HepG2 (cell line): ENCODE measurements around the gene C20orf96. TPM values are rescaled to one million over a fixed set of nuclear protein-coding genes. Genes with fewer than 3 reads are reported as not detected.

Experiments used
- CBX5 ChIP-seq: sonication (generic); formaldehyde crosslinking; IDR thresholded peaks from 2 replicates; pipeline ENCODE4 v1.4.0; 2020; ENCODE audit warnings: missing genetic modification reagents, borderline replicate concordance
- CCDC6 ChIP-seq: sonication (generic); formaldehyde crosslinking; IDR thresholded peaks from 2 replicates; pipeline ENCODE4 v1.8.1; 2022; ENCODE audit warnings: mild to moderate bottlenecking, missing genetic modification reagents, moderate library complexity
- JARID2 ChIP-seq: sonication (generic); formaldehyde crosslinking; IDR thresholded peaks from 2 replicates; pipeline ENCODE4 v1.8.1; 2023; ENCODE audit warnings: missing genetic modification reagents, inconsistent platforms; ENCODE audit not compliant: insufficient replicate concordance
- MATR3 ChIP-seq: sonication (generic); formaldehyde crosslinking; IDR thresholded peaks from 2 replicates; pipeline ENCODE4 v1.4.0; 2020; ENCODE audit warnings: missing genetic modification reagents
- MYNN ChIP-seq: sonication (generic); formaldehyde crosslinking; IDR thresholded peaks from 2 replicates; pipeline ENCODE4 v1.4.0; 2020; ENCODE audit warnings: mild to moderate bottlenecking, low read depth, missing genetic modification reagents
- RCOR2 ChIP-seq: IDR thresholded peaks from 2 replicates; pipeline ENCODE4 v1.6.1; 2016; ENCODE audit warnings: missing biosample characterization, missing genetic modification reagents
- ZNF552 ChIP-seq: sonication (generic); formaldehyde crosslinking; IDR thresholded peaks from 2 replicates; pipeline ENCODE4 v1.9.0; 2022; ENCODE audit warnings: missing genetic modification reagents, mild to moderate bottlenecking, borderline replicate concordance
- ZNF878 ChIP-seq: sonication (generic); formaldehyde crosslinking; IDR thresholded peaks from 2 replicates; pipeline ENCODE4 v1.8.1; 2023; ENCODE audit warnings: mild to moderate bottlenecking, missing genetic modification reagents, moderate library complexity
- polyA plus RNA-seq, 8 experiments: library from polyadenylated mRNA; depleted of rRNA in 3 of 8; stranded (reverse) in 7 of 8; unstranded in 1 of 8; fragments of >200 nt; fragmentation: Illumina TruSeq in 4 of 8; extraction: Trizol in 4 of 8; gene quantifications; 2 replicates each; pipeline versions ENCODE4 v1.2.1 to v1.2.3, GENCODE V29; 2011 to 2016; ENCODE audit warnings: low read depth in 4 of 8, missing spikeins in 1 of 8, mixed read lengths in 1 of 8; ENCODE audit not compliant: insufficient read depth in 1 of 8
- total RNA-seq, 5 experiments: library from RNA; depleted of rRNA; stranded (reverse); fragments of >200 nt; fragmentation: Illumina TruSeq; extraction: Trizol; gene quantifications; 2 replicates each; pipeline ENCODE4 v1.2.3, GENCODE V29; 2016; ENCODE audit warnings: low read depth in 1 of 5
- TF ChIP-seq, protein P1 (sequence below): sonication (generic); formaldehyde crosslinking; IDR thresholded peaks from 2 replicates; pipeline ENCODE4 v1.4.0; 2020; ENCODE audit warnings: mild to moderate bottlenecking, missing genetic modification reagents, borderline replicate concordance
- TF ChIP-seq, protein P2 (sequence below): sonication (generic); formaldehyde crosslinking; IDR thresholded peaks from 2 replicates; pipeline ENCODE4 v1.4.0; 2020; ENCODE audit warnings: missing genetic modification reagents, borderline replicate concordance
- TF ChIP-seq, protein P3 (sequence below): sonication (generic); formaldehyde crosslinking; IDR thresholded peaks from 2 replicates; pipeline ENCODE4 v1.5.1; 2020; ENCODE audit warnings: mild to moderate bottlenecking, missing genetic modification reagents
- TF ChIP-seq, protein P4 (sequence below): sonication (generic); formaldehyde crosslinking; IDR thresholded peaks from 2 replicates; pipeline ENCODE4 v1.5.0; 2020; ENCODE audit warnings: missing genetic modification reagents
- TF ChIP-seq, protein P5 (sequence below): sonication (generic); formaldehyde crosslinking; IDR thresholded peaks from 2 replicates; pipeline ENCODE4 v1.5.0; 2020; ENCODE audit warnings: mild to moderate bottlenecking, missing genetic modification reagents

The C20orf96 gene
- total and polyA plus RNA-seq, 2 of the 13 experiments (the other 11 are each of a cell fraction or from before 2014, with no cell fraction given): 3.8 to 20.6 TPM

DNA sequence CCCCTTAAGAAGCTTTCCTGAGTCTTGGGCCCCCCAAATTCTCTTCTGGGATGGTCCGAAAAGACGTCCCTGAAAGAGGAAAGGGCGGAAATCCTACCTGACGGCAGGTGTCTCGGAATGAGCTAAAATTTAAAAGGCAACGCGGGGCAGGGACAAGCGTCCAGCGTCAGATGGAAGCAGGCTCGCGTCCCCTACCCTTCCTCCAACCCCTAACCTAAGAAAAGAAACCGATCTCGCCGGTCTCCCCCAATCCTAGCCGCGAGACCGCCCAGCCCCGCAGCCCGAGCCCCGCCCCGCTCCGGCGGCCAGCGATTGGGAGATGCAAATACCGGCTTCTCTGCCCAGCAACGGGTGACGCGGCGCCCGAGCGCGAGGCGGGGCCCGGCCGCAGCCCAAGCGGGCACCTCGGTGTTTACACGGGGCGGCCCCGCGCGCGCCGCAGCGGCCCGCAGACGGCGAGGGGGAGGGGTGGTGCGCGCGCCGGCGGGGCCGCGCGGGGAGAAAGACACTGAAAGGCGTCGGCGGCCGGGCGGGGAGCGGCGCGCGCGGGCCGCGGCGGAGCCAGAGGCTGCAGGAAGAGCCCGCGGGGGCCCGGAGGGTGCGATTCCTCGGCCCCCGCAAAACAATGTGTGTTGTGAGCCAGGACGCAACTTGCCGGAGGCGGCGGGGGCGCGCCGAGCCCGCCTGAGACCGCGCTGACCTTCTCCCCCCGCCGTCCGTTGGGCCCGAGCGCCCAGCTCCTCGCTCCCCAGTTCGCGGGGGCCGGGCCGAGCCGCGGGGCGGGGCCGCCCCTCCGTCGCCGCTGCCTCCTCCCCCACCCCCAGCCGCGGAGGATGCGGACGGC, 34.7 kb upstream of the C20orf96 start, which contains the start of gene SOX12 (continued):
- TF ChIP-seq, protein P1, sequence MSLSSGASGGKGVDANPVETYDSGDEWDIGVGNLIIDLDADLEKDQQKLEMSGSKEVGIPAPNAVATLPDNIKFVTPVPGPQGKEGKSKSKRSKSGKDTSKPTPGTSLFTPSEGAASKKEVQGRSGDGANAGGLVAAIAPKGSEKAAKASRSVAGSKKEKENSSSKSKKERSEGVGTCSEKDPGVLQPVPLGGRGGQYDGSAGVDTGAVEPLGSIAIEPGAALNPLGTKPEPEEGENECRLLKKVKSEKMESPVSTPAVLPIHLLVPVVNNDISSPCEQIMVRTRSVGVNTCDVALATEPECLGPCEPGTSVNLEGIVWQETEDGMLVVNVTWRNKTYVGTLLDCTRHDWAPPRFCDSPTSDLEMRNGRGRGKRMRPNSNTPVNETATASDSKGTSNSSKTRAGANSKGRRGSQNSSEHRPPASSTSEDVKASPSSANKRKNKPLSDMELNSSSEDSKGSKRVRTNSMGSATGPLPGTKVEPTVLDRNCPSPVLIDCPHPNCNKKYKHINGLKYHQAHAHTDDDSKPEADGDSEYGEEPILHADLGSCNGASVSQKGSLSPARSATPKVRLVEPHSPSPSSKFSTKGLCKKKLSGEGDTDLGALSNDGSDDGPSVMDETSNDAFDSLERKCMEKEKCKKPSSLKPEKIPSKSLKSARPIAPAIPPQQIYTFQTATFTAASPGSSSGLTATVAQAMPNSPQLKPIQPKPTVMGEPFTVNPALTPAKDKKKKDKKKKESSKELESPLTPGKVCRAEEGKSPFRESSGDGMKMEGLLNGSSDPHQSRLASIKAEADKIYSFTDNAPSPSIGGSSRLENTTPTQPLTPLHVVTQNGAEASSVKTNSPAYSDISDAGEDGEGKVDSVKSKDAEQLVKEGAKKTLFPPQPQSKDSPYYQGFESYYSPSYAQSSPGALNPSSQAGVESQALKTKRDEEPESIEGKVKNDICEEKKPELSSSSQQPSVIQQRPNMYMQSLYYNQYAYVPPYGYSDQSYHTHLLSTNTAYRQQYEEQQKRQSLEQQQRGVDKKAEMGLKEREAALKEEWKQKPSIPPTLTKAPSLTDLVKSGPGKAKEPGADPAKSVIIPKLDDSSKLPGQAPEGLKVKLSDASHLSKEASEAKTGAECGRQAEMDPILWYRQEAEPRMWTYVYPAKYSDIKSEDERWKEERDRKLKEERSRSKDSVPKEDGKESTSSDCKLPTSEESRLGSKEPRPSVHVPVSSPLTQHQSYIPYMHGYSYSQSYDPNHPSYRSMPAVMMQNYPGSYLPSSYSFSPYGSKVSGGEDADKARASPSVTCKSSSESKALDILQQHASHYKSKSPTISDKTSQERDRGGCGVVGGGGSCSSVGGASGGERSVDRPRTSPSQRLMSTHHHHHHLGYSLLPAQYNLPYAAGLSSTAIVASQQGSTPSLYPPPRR (CRISPR knock-in tag): 0 out of 2 replicates have a peak, but pooled peaks have one; percentile 62
- TF ChIP-seq, protein P2, sequence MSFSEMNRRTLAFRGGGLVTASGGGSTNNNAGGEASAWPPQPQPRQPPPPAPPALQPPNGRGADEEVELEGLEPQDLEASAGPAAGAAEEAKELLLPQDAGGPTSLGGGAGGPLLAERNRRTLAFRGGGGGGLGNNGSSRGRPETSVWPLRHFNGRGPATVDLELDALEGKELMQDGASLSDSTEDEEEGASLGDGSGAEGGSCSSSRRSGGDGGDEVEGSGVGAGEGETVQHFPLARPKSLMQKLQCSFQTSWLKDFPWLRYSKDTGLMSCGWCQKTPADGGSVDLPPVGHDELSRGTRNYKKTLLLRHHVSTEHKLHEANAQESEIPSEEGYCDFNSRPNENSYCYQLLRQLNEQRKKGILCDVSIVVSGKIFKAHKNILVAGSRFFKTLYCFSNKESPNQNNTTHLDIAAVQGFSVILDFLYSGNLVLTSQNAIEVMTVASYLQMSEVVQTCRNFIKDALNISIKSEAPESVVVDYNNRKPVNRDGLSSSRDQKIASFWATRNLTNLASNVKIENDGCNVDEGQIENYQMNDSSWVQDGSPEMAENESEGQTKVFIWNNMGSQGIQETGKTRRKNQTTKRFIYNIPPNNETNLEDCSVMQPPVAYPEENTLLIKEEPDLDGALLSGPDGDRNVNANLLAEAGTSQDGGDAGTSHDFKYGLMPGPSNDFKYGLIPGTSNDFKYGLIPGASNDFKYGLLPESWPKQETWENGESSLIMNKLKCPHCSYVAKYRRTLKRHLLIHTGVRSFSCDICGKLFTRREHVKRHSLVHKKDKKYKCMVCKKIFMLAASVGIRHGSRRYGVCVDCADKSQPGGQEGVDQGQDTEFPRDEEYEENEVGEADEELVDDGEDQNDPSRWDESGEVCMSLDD: no peak; the same call in none of the 2 replicates
- TF ChIP-seq ZNF878: 0 out of 2 replicates have a peak, but pooled peaks have one; percentile 16
- TF ChIP-seq JARID2: no peak
- no peak for TF ChIP-seq RCOR2 (CRISPR knock-in tag)
- TF ChIP-seq, protein P3, sequence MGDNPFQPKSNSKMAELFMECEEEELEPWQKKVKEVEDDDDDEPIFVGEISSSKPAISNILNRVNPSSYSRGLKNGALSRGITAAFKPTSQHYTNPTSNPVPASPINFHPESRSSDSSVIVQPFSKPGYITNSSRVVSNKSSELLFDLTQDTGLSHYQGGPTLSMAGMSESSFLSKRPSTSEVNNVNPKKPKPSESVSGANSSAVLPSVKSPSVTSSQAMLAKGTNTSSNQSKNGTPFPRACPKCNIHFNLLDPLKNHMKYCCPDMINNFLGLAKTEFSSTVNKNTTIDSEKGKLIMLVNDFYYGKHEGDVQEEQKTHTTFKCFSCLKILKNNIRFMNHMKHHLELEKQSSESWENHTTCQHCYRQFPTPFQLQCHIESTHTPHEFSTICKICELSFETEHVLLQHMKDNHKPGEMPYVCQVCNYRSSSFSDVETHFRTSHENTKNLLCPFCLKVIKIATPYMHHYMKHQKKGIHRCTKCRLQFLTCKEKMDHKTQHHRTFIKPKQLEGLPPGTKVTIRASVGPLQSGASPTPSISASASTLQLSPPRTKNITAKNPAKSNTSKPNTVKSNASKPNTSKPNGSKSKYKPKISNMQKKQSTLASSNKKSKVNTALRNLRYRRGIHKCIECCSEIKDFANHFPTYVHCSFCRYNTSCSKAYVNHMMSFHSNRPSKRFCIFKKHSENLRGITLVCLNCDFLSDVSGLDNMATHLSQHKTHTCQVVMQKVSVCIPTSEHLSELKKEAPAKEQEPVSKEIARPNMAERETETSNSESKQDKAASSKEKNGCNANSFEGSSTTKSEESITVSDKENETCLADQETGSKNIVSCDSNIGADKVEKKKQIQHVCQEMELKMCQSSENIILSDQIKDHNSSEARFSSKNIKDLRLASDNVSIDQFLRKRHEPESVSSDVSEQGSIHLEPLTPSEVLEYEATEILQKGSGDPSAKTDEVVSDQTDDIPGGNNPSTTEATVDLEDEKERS (CRISPR knock-in tag): no peak
- TF ChIP-seq CCDC6 (CRISPR knock-in tag): peak; percentile 46; the same call in 1 of the 2 replicates
- TF ChIP-seq MATR3 (CRISPR knock-in tag): no peak
- TF ChIP-seq MYNN (CRISPR knock-in tag): no peak; the same call in 1 of the 2 replicates
- no peak; the same call in 1 of the 2 replicates for TF ChIP-seq ZNF552
- TF ChIP-seq, protein P4, sequence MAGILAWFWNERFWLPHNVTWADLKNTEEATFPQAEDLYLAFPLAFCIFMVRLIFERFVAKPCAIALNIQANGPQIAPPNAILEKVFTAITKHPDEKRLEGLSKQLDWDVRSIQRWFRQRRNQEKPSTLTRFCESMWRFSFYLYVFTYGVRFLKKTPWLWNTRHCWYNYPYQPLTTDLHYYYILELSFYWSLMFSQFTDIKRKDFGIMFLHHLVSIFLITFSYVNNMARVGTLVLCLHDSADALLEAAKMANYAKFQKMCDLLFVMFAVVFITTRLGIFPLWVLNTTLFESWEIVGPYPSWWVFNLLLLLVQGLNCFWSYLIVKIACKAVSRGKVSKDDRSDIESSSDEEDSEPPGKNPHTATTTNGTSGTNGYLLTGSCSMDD (CRISPR knock-in tag): no peak
- TF ChIP-seq, protein P5, sequence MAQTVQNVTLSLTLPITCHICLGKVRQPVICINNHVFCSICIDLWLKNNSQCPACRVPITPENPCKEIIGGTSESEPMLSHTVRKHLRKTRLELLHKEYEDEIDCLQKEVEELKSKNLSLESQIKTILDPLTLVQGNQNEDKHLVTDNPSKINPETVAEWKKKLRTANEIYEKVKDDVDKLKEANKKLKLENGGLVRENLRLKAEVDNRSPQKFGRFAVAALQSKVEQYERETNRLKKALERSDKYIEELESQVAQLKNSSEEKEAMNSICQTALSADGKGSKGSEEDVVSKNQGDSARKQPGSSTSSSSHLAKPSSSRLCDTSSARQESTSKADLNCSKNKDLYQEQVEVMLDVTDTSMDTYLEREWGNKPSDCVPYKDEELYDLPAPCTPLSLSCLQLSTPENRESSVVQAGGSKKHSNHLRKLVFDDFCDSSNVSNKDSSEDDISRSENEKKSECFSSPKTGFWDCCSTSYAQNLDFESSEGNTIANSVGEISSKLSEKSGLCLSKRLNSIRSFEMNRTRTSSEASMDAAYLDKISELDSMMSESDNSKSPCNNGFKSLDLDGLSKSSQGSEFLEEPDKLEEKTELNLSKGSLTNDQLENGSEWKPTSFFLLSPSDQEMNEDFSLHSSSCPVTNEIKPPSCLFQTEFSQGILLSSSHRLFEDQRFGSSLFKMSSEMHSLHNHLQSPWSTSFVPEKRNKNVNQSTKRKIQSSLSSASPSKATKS (CRISPR knock-in tag): no peak; the same call in 1 of the 2 replicates
- no peak; the same call in 1 of the 2 replicates for TF ChIP-seq CBX5 (CRISPR knock-in tag)
